Measurements from ENCODE around the gene DEPDC7. TPM values are rescaled to one million over a fixed set of nuclear protein-coding genes. Genes with fewer than 3 reads are reported as not detected.
"Not testable (repeated sequence)": the region's sequence is repeated elsewhere in the genome, so short reads cannot be mapped to it uniquely, and the experiment has no call there.

Gene DEPDC7
- 0.90 and 1.6 TPM in 2 replicates for total RNA-seq

GRCh38 chr11:33015621-33016551, at the start of gene DEPDC7:
DEPDC7 (plus strand) TSS chr11:33015878; CDS start chr11:33015956, 78 bp downstream.
- TF ChIP-seq CTCF (IDR thresholded peaks at IDR 0.05; ENCODE audit: insufficient read depth, low read length, severe bottlenecking): no peak
- no peak for FAIRE-seq

GRCh38 chr11:32968541-32968940, 47.1 kb upstream of the DEPDC7 start:
- H3K36me3 ChIP-seq (ENCODE audit: control insufficient read depth, insufficient read depth, low read length): peaks cover 5% of the 10 kb centered on the region
- no peak for FAIRE-seq
- H3K4me3 ChIP-seq (ENCODE audit: low read depth, low read length): no peak overlapping the region
- DNase-seq (ENCODE audit: low read depth): no peak
- no peak for TF ChIP-seq CTCF (IDR thresholded peaks at IDR 0.05; ENCODE audit: insufficient read depth, low read length, severe bottlenecking)
- H3K27me3 ChIP-seq (ENCODE audit: control insufficient read depth, insufficient read depth, low read length): no peaks in the 10 kb centered on the region

More at GRCh38 chr11:33015621-33016551, at the start of gene DEPDC7:
- H3K4me3 ChIP-seq (ENCODE audit: low read depth, low read length): peak within 1 kb of the TSS; percentile 61
- peak; percentile 64 for DNase-seq (ENCODE audit: low read depth)
- H3K36me3 ChIP-seq (ENCODE audit: control insufficient read depth, insufficient read depth, low read length): no peaks in the 10 kb centered on the region
- H3K27me3 ChIP-seq (ENCODE audit: control insufficient read depth, insufficient read depth, low read length): no peaks in the 10 kb centered on the region

GRCh38 chr11:32972233-32972632, 43.4 kb upstream of the DEPDC7 start:
- H3K27me3 ChIP-seq (ENCODE audit: control insufficient read depth, insufficient read depth, low read length); H3K36me3 ChIP-seq (ENCODE audit: control insufficient read depth, insufficient read depth, low read length); H3K4me3 ChIP-seq (ENCODE audit: low read depth, low read length); FAIRE-seq; DNase-seq (ENCODE audit: low read depth): not testable (repeated sequence)

GRCh38 chr11:32972781-32973180, 42.9 kb upstream of the DEPDC7 start:
- peaks cover 6% of the 10 kb centered on the region for H3K36me3 ChIP-seq (ENCODE audit: control insufficient read depth, insufficient read depth, low read length)
- FAIRE-seq: no peak

GRCh38 chr11:32982626-32983025, 33.1 kb upstream of the DEPDC7 start:
- no peak for TF ChIP-seq CTCF (IDR thresholded peaks at IDR 0.05; ENCODE audit: insufficient read depth, low read length, severe bottlenecking)
- DNase-seq (ENCODE audit: low read depth): no peak

More at GRCh38 chr11:32972781-32973180, 42.9 kb upstream of the DEPDC7 start:
- H3K4me3 ChIP-seq (ENCODE audit: low read depth, low read length): no peak overlapping the region
- no peaks in the 10 kb centered on the region for H3K27me3 ChIP-seq (ENCODE audit: control insufficient read depth, insufficient read depth, low read length)
- DNase-seq (ENCODE audit: low read depth): no peak
- TF ChIP-seq CTCF (IDR thresholded peaks at IDR 0.05; ENCODE audit: insufficient read depth, low read length, severe bottlenecking): no peak

GRCh38 chr11:32983506-32983905, 32.2 kb upstream of the DEPDC7 start:
- H3K4me3 ChIP-seq (ENCODE audit: low read depth, low read length): no peak overlapping the region
- TF ChIP-seq CTCF (IDR thresholded peaks at IDR 0.05; ENCODE audit: insufficient read depth, low read length, severe bottlenecking): no peak
- DNase-seq (ENCODE audit: low read depth): no peak
- FAIRE-seq: no peak
- H3K27me3 ChIP-seq (ENCODE audit: control insufficient read depth, insufficient read depth, low read length): no peaks in the 10 kb centered on the region
- H3K36me3 ChIP-seq (ENCODE audit: control insufficient read depth, insufficient read depth, low read length): no peaks in the 10 kb centered on the region

More at GRCh38 chr11:32982626-32983025, 33.1 kb upstream of the DEPDC7 start:
- Histone ChIP-seq H3K36me3 (ENCODE audit: control insufficient read depth, insufficient read depth, low read length) (no peaks in the 10 kb centered on the region), H3K27me3 (ENCODE audit: control insufficient read depth, insufficient read depth, low read length) (no peaks in the 10 kb centered on the region), H3K4me3 (ENCODE audit: low read depth, low read length) (no peak overlapping the region)
- FAIRE-seq: no peak

All from bronchial epithelial cell (primary cell).